WTC11 (cell line): ENCODE results near the gene NEK8. TPM values are rescaled to one million over a fixed set of nuclear protein-coding genes. Genes with fewer than 3 reads are reported as not detected.

Source experiments
- ATAC-seq: fragments of 200-7000 bp; cut with Tn5 transposase; 2 replicates; pipeline ENCODE4 v1.10.0; 2021; ENCODE audit warnings: mild to moderate bottlenecking, moderate library complexity
- CTCF ChIA-PET: fragments of 300-600 bp; sonication (Branson Sonifier 250); formaldehyde crosslinking; loops from one replicate; lab custom pipeline; 2021; ENCODE audit warnings: antibody characterized with exemption; lab: Charles Lee
- POLR2A ChIA-PET: fragments of 350-600 bp; sonication (Branson Sonifier 250); formaldehyde crosslinking; loops from one replicate; lab custom pipeline; 2021; ENCODE audit warnings: antibody characterized with exemption; lab: Charles Lee
- DNase-seq: peaks from one replicate; pipeline ENCODE4 v3.0.0; 2021; ENCODE audit warnings: low spot score
- H3K27ac Mint-ChIP-seq: 2 replicates; pipeline ENCODE4 v1.8.0; 2021; ENCODE audit warnings: mixed read lengths
- H3K27me3 Mint-ChIP-seq: 2 replicates; pipeline ENCODE4 v1.8.0; 2021; ENCODE audit warnings: low read depth, mild to moderate bottlenecking, moderate library complexity, mixed read lengths
- H3K36me3 Mint-ChIP-seq: 2 replicates; pipeline ENCODE4 v1.8.0; 2021; ENCODE audit warnings: mixed read lengths
- H3K4me1 Mint-ChIP-seq: 2 replicates; pipeline ENCODE4 v1.8.0; 2022; ENCODE audit warnings: mixed read lengths
- H3K4me3 Mint-ChIP-seq: 2 replicates; pipeline ENCODE4 v1.8.0; 2021; ENCODE audit warnings: mild to moderate bottlenecking, moderate library complexity, mixed read lengths
- H3K9me3 Mint-ChIP-seq: 2 replicates; pipeline ENCODE4 v1.8.0; 2021; ENCODE audit warnings: mixed read lengths
- AFF4 ChIP-seq: sonication (generic); formaldehyde crosslinking; IDR thresholded peaks from 2 replicates; pipeline ENCODE4 v1.8.1; 2023; ENCODE audit warnings: mild to moderate bottlenecking, missing genetic modification reagents, borderline replicate concordance
- AR ChIP-seq: fragments of 250-450 bp; sonication (Bioruptor Pico); IDR thresholded peaks from 2 replicates; pipeline ENCODE4 v1.9.0; 2021; ENCODE audit warnings: mild to moderate bottlenecking
- CBFB ChIP-seq: sonication (generic); formaldehyde crosslinking; IDR thresholded peaks from 2 replicates; pipeline ENCODE4 v1.8.1; 2022; ENCODE audit warnings: mild to moderate bottlenecking, low read depth, missing genetic modification reagents
- CDX4 ChIP-seq: fragments of 250-450 bp; sonication (Bioruptor Pico); IDR thresholded peaks from 2 replicates; pipeline ENCODE4 v1.9.0; 2021; ENCODE audit warnings: moderate library complexity, mild to moderate bottlenecking, inconsistent platforms, borderline replicate concordance
- E2F4 ChIP-seq: sonication (generic); formaldehyde crosslinking; IDR thresholded peaks from 2 replicates; pipeline ENCODE4 v1.8.1; 2022; ENCODE audit warnings: low read depth, mild to moderate bottlenecking, moderate library complexity, missing genetic modification reagents, borderline replicate concordance
- ETV6 ChIP-seq: sonication (generic); formaldehyde crosslinking; IDR thresholded peaks from 2 replicates; pipeline ENCODE4 v1.8.1; 2022; ENCODE audit warnings: mild to moderate bottlenecking, missing genetic modification reagents
- GABPB1 ChIP-seq: sonication (generic); formaldehyde crosslinking; IDR thresholded peaks from 2 replicates; pipeline ENCODE4 v1.8.1; 2023; ENCODE audit warnings: mild to moderate bottlenecking, missing genetic modification reagents
- GRHL2 ChIP-seq: fragments of 250-450 bp; sonication (Bioruptor Pico); IDR thresholded peaks from 2 replicates; pipeline ENCODE4 v1.8.0; 2022; ENCODE audit warnings: mild to moderate bottlenecking, moderate library complexity; ENCODE audit not compliant: insufficient replicate concordance, severe bottlenecking
- JUN ChIP-seq: sonication (generic); formaldehyde crosslinking; IDR thresholded peaks from 2 replicates; pipeline ENCODE4 v1.8.0; 2023; ENCODE audit warnings: mild to moderate bottlenecking, missing genetic modification reagents
- KAT7 ChIP-seq: sonication (generic); formaldehyde crosslinking; IDR thresholded peaks from 2 replicates; pipeline ENCODE4 v1.8.1; 2023; ENCODE audit warnings: missing genetic modification reagents, mild to moderate bottlenecking, borderline replicate concordance
- MXD4 ChIP-seq: fragments of 250-450 bp; sonication (Bioruptor Pico); IDR thresholded peaks from 2 replicates; pipeline ENCODE4 v1.8.0; 2021; ENCODE audit warnings: mild to moderate bottlenecking, moderate library complexity, borderline replicate concordance
- RORB ChIP-seq: fragments of 250-450 bp; sonication (Bioruptor Pico); IDR thresholded peaks from 2 replicates; pipeline ENCODE4 v1.9.0; 2021; ENCODE audit warnings: mild to moderate bottlenecking
- TCF7 ChIP-seq: sonication (generic); formaldehyde crosslinking; IDR thresholded peaks from 2 replicates; pipeline ENCODE4 v1.8.0; 2022; ENCODE audit warnings: mild to moderate bottlenecking, low read depth, missing genetic modification reagents, moderate library complexity
- total RNA-seq: library from RNA; stranded (reverse); gene quantifications from 3 replicates; pipeline ENCODE4 v1.2.3, GENCODE V29; 2021

The NEK8 gene
- total RNA-seq, 1 experiment from 2014 or later: 25.0 TPM

GRCh38 chr17:28698253-28698941 lies 30.2 kb upstream of the NEK8 start:
- ChIA-PET CTCF (no interaction called here), POLR2A (no interaction called here)
- ATAC-seq (no peak), DNase-seq (no peak)
- no peak overlapping the region for H3K27ac Mint-ChIP-seq
- H3K36me3 Mint-ChIP-seq: peaks cover 83% of the 10 kb centered on the region
- H3K27me3 Mint-ChIP-seq: no peaks in the 10 kb centered on the region
- peaks cover 9% of the 10 kb centered on the region for H3K4me1 Mint-ChIP-seq
- H3K9me3 Mint-ChIP-seq: no peaks in the 10 kb centered on the region
- no peak for TF ChIP-seq KAT7
- TF ChIP-seq GABPB1 (CRISPR knock-in tag): peak; percentile 59
- H3K4me3 Mint-ChIP-seq: no peak overlapping the region

GRCh38 chr17:28700278-28700677 lies 28.3 kb upstream of the NEK8 start:
- Mint-ChIP-seq H3K36me3 (peaks cover 70% of the 10 kb centered on the region), H3K9me3 (no peaks in the 10 kb centered on the region), H3K4me3 (no peak overlapping the region), H3K27me3 (no peaks in the 10 kb centered on the region), H3K27ac (no peak overlapping the region), H3K4me1 (peaks cover 9% of the 10 kb centered on the region)
- TF ChIP-seq CDX4 (no peak), ETV6 (no peak), AR (CRISPR knock-in tag) (no peak), GRHL2 (CRISPR knock-in tag) (no peak), RORB (CRISPR knock-in tag) (no peak), E2F4 (CRISPR knock-in tag) (no peak), TCF7 (CRISPR knock-in tag) (no peak), MXD4 (CRISPR knock-in tag) (no peak), AFF4 (no peak), JUN (CRISPR knock-in tag) (no peak), CBFB (CRISPR knock-in tag) (no peak)
- ATAC-seq (no peak), DNase-seq (no peak)
- CTCF ChIA-PET: no interaction called here
- POLR2A ChIA-PET: interaction anchor here (0.6 to 0.7 kb wide), 2 partner anchors 11 kb away, joined by 3 to 9 read pairs; partner anchors contain the start of gene PROCA1
